GM18858 (cell line): ENCODE measurements around the gene SH3BGRL.

ENCODE experiments used
- ATAC-seq: cut with Tn5 transposase; IDR thresholded peaks from one replicate; pipeline ENCODE4 v1.9.1; 2021; ENCODE audit not compliant: unreplicated experiment

The SH3BGRL gene

DNA sequence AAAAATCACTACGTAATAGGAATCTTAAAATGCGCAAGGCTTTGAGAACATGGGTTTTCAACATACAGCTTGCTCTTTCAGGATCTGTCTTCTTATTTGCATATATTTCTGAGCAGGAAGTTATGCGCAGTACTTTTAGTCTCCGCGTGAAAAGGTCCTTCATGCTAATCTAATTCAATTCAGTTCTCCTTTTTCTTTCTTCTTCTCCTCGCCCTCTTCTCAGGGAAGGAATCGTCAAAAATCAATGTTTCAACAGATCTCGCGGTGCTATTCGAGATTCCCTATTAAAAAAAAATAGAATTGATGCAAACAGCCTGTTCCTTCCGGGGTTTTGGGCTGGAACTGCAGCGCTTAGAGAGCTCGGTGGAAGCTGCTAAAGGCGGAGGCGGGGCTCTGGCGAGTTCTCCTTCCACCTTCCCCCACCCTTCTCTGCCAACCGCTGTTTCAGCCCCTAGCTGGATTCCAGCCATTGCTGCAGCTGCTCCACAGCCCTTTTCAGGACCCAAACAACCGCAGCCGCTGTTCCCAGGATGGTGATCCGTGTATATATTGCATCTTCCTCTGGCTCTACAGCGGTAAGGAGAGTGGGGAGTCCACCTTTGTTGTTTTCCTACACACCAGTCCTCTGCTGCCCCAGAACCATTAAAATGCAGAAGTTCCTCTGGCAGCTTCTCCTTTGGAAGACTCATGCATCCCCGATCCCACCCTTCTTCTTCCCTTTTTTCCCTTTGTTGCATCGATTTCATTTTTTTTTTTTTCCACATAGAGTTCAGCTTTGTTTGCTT is at the start of gene SH3BGRL, which contains the start of gene HMGN5:
Gene SH3BGRL, plus strand, starts transcription at position 432 of the 785 bp plus-strand sequence. Its CDS starts 99 bp downstream, at position 531.
Gene HMGN5, minus strand, starts transcription at position 243 of the 785 bp plus-strand sequence. CDS start 80,364 bp downstream, outside the sequence.
- ATAC-seq = peak; percentile 81

DNA sequence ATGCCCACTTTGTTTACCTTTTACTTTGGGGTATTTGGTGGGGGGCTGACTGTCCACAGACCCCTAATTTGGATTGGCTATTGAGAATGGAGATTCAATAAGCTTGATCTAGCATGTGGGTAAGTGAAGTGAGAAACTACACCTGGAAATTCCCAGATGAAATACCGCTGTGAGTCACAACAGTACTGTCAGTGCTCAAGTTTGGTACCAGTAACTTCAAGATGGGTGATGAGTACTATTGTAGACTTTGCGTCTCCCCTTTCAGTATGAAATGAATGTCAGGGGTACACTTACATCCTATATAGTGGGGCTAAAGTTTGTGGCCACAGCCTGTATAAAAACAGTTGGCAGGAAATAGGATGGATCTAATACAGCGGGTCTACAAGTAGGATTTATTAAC is 33.5 kb upstream of the SH3BGRL start:
- no peak for ATAC-seq

- ATAC-seq = no peak
Observed at GRCh38 chrX:81174286-81174685, 27.6 kb upstream of the SH3BGRL start.

DNA sequence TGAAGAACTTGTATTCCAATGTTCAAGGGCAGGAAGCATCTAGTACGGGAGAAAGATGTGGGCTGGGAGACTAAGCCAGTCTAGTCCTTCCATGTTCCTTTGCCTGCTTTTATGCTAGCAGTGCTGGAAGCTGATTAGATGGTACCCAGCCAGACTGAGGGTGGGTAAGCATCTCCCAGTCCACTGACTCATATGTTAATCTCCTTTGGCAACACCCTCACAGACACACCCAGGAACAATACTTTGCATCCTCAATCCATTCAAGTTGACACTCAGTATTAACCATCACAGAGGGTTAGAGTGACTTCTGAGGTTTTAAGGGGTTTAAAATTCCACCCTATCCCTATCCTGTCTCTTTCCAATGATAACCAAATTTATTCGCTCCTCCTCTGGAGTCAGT is 6.6 kb upstream of the SH3BGRL start:
- no peak for ATAC-seq

- peak; percentile 98 for ATAC-seq
Observed at GRCh38 chrX:81195712-81196111, 6.2 kb upstream of the SH3BGRL start.

GRCh38 chrX:81201071-81201470 is 831 bp upstream of the SH3BGRL start:
- ATAC-seq = no peak

GRCh38 chrX:81202456-81202819 is 536 bp downstream of the SH3BGRL start:
- ATAC-seq = no peak

GRCh38 chrX:81202943-81203342 is 1.0 kb downstream of the SH3BGRL start:
- no peak for ATAC-seq

DNA sequence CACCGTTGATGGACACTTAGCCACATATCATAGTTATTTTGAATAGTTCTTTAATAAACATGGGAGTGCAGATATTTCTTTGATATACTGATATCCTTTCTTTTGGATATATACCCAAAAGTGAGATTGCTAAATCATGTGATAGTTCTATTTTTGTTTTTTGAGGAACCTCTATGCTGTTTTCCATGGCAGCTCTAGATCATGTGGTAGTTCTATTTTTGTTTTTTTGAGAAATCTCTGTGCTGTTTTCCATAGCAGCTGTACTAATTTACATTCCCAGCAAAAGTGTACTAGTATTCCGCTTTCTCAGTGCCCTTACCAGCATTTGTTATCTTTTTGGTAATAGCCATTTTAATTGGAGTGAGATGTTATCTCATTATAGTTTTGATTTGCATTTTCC is 3.6 kb downstream of the SH3BGRL start:
- ATAC-seq = no peak

GRCh38 chrX:81206476-81206875 is 4.6 kb downstream of the SH3BGRL start:
- ATAC-seq = no peak

DNA sequence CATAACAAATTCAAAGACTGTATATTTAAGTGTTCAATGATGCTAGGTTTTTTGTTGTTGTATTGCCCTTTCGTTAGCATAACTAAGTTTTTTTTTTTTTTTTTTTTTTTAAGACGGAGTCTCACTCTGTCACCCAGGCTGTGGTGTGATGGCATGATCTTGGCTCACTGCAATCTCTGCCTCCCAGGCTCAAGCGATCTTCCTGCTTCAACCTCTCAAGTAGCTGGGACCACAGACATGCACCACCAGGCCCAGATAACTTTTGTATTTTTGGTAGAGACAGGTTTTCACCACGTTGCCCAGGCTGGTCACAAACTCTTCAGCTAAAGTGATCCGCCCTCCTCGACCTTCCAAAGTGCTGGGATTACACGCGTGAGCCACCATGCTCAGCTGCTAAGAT is 7.0 kb downstream of the SH3BGRL start:
- ATAC-seq = no peak

DNA sequence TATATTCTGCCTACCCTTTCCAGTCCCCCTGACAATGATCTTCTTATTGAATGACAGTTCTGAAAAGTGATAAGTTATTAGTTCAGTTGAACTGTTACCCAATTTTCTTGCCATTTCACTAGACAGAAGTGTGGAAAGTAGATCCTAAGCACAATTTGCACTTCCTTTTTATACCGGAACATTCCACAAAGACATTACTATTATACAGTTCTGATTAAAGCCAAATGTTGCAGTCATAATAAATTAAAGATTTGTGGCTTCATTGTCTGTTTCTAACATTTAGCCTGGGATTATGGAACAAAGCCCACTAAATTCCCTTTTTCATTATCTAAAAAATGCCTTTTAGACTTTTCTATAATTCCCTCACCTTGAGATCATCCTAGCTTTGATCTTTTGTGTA is 13.8 kb downstream of the SH3BGRL start:
- no peak for ATAC-seq

DNA sequence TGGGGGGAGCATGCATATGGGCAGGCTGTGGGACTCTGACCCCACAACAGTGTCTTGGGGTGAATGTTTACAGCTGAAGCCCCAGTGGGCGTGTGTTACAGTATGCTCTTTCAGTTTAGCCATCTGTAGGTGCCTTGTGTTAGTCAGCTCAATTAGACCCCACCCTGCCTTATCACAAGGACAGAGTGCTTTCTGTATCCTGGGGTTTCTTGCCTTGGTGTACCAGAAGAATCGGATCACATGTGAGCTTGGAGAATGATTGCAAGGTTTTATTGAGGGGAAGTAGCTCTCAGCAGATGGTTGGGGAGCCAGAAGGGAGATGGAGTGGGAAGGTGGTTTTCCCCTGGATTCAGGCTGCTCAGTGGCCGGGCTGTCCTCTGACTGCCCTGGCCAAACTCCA is 27.3 kb downstream of the SH3BGRL start:
- no peak for ATAC-seq

GRCh38 chrX:81229901-81230300 is 28.0 kb downstream of the SH3BGRL start:
- ATAC-seq = no peak

- no peak for ATAC-seq
Observed at GRCh38 chrX:81231476-81231875, 29.6 kb downstream of the SH3BGRL start.

- no peak for ATAC-seq
Observed at GRCh38 chrX:81232218-81232617, 30.3 kb downstream of the SH3BGRL start.

DNA sequence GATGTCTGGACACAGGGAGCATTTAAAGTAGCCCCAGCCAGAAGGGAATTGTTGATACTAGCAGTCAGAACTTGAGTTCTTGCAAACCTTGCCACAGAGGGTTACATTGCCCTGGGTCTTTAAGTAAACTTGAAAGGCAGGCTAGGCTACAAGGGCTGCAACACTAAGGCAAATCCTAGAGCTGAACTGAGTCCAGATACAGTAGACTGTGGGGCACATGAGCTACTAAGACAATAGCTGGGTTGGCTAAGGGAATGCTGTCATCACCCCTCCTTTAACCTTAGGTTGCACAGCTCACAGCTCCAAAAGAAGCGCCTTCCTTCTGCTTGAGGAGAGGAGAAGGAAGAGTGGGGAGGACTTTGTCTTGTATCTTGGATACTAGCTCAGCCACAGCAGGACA is 35.6 kb downstream of the SH3BGRL start:
- ATAC-seq = no peak

GRCh38 chrX:81238166-81238565 is 36.3 kb downstream of the SH3BGRL start:
- ATAC-seq = no peak

DNA sequence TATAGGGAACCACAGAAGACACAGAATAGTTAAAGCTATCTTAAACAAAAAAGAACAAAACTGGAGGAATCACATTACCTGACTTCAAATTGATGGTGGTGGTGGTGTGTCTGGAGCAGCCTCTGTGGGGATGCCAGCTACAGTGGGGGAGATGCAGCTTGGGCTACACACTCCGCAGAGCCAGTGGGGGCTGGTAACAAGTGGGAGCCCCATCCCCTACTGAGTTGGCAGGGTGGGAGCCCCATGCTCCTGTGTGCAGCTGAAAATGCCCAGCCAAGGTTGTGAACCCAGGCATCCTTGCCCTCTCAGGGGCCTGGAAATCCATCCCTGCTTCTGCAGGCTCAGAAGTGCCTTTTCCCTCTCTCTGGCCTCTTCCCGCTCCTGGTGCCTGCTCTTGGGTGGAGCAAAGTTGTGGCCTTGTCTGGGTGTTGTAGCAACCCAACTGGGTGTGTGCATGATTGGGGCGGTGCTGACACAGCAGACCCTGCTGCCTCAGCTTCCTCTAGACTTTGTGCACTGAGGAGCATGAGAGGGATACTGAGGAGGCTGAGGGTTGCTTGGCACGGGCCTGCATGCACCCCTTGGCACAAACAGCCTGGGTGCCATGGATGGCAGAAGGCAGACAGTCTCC is 38.9 kb downstream of the SH3BGRL start:
- ATAC-seq = no peak

- no peak for ATAC-seq
Observed at GRCh38 chrX:81241753-81242152, 39.9 kb downstream of the SH3BGRL start.

DNA sequence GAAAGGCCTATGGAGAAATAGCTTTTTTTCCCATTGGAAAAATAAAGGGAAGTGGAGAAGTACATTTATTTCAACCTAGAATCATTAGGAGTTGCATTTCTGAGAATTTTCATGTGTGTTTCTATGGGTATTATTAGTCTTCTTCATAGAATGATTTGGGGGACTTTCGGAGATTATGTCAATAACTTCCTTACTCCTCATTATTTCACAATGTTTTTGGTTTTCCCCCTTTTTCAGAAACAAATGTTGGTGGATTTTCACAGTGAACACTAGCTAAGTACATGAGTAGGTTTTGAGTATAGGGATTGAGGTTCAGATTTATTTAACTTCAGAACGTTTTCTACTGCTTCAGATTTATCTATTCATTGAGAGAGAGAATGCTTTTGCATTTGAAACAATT is 54.0 kb downstream of the SH3BGRL start:
- ATAC-seq = no peak

- no peak for ATAC-seq
Observed at GRCh38 chrX:81257817-81258216, 55.9 kb downstream of the SH3BGRL start.
